Esophagus squamous epithelium (tissue), 4 donors: ENCODE results near the gene GALNTL6.

ENCODE experiments used
- POLR2A ChIP-seq, 4 donors: fragments of 450-650 bp; IDR thresholded peaks; one replicate each; pipeline ENCODE4 v1.6.1; 2017; ENCODE audit warnings: antibody characterized with exemption in 4 of 4, mild to moderate bottlenecking in 4 of 4, moderate library complexity in 3 of 4
- TF ChIP-seq, protein P1 (sequence below), 6 experiments: fragments of 450-650 bp in 4 of 6; fragments of 200-600 bp in 2 of 6; sonication (generic) in 2 of 6; IDR thresholded peaks; one replicate each; pipeline ENCODE4 v1.5.1; 2016 to 2019; ENCODE audit warnings: antibody characterized with exemption in 6 of 6, mild to moderate bottlenecking in 4 of 6, moderate library complexity in 4 of 6

DNA sequence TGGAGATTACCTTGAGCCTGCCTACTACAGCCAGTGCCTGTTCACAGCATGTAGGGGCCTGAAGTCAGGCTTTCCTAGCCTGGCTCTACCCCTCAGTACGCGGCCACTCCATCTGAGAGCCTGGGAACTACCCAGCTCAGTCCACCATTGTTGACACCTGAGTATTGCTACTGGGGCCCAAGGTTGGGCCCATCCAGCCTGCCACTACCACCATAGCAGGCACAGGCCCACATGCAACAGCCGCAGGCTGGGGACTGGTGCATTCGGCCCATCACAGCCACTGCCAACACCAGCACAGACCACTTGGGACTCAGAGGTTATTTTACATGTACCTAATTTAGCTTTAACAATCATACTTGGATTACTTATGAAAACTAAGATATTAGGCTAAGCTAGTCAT is 314.0 kb downstream of the GALNTL6 start:
- TF ChIP-seq, protein P1, sequence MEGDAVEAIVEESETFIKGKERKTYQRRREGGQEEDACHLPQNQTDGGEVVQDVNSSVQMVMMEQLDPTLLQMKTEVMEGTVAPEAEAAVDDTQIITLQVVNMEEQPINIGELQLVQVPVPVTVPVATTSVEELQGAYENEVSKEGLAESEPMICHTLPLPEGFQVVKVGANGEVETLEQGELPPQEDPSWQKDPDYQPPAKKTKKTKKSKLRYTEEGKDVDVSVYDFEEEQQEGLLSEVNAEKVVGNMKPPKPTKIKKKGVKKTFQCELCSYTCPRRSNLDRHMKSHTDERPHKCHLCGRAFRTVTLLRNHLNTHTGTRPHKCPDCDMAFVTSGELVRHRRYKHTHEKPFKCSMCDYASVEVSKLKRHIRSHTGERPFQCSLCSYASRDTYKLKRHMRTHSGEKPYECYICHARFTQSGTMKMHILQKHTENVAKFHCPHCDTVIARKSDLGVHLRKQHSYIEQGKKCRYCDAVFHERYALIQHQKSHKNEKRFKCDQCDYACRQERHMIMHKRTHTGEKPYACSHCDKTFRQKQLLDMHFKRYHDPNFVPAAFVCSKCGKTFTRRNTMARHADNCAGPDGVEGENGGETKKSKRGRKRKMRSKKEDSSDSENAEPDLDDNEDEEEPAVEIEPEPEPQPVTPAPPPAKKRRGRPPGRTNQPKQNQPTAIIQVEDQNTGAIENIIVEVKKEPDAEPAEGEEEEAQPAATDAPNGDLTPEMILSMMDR (IDR thresholded peaks at IDR 0.05), result no peak
- no peak for TF ChIP-seq POLR2A (IDR thresholded peaks at IDR 0.05)
